Measurements from ENCODE around the gene CDSN.
"Not testable (repeated sequence)": the region's sequence is repeated elsewhere in the genome, so short reads cannot be mapped to it uniquely, and the experiment has no call there.

Gene CDSN

GRCh38 chr6:31120151-31120915, at the start of gene CDSN:
Gene CDSN, minus strand, starts transcription at chr6:31120446. Its CDS starts 27 bp downstream, at chr6:31120419.
- TF ChIP-seq CTCF (IDR thresholded peaks at IDR 0.05; ENCODE audit: low read depth, low read length, missing control alignments), result no peak
- DNase-seq (ENCODE audit: low read depth), result no peak
- H3K4me3 ChIP-seq (ENCODE audit: low read depth, low read length), result no peak within 1 kb of the TSS

- no peak for TF ChIP-seq CTCF (IDR thresholded peaks at IDR 0.05; ENCODE audit: low read depth, low read length, missing control alignments)
- DNase-seq (ENCODE audit: low read depth), result no peak
- no peak overlapping the region for H3K4me3 ChIP-seq (ENCODE audit: low read depth, low read length)
Measured at GRCh38 chr6:31169123-31169857, 49.0 kb upstream of the CDSN start.

GRCh38 chr6:31168606-31169005, 48.4 kb upstream of the CDSN start:
- DNase-seq (ENCODE audit: low read depth), result no peak
- TF ChIP-seq CTCF (IDR thresholded peaks at IDR 0.05; ENCODE audit: low read depth, low read length, missing control alignments), result no peak
- no peak overlapping the region for H3K4me3 ChIP-seq (ENCODE audit: low read depth, low read length)

- no peak for TF ChIP-seq CTCF (IDR thresholded peaks at IDR 0.05; ENCODE audit: low read depth, low read length, missing control alignments)
- no peak overlapping the region for H3K4me3 ChIP-seq (ENCODE audit: low read depth, low read length)
Measured at GRCh38 chr6:31165986-31166385, 45.7 kb upstream of the CDSN start.

GRCh38 chr6:31165064-31165832, 45.0 kb upstream of the CDSN start:
- peak; percentile 68 for DNase-seq (ENCODE audit: low read depth)
- peak overlapping the region; percentile 36 for H3K4me3 ChIP-seq (ENCODE audit: low read depth, low read length)

More at GRCh38 chr6:31165986-31166385, 45.7 kb upstream of the CDSN start:
- no peak for DNase-seq (ENCODE audit: low read depth)

GRCh38 chr6:31164475-31165063, 44.3 kb upstream of the CDSN start:
- not testable (repeated sequence) for DNase-seq (ENCODE audit: low read depth)

GRCh38 chr6:31163922-31164321, 43.7 kb upstream of the CDSN start:
- DNase-seq (ENCODE audit: low read depth), result no peak
- TF ChIP-seq CTCF (IDR thresholded peaks at IDR 0.05; ENCODE audit: low read depth, low read length, missing control alignments), result no peak
- H3K4me3 ChIP-seq (ENCODE audit: low read depth, low read length), result no peak overlapping the region

More at GRCh38 chr6:31164475-31165063, 44.3 kb upstream of the CDSN start:
- H3K4me3 ChIP-seq (ENCODE audit: low read depth, low read length), result peak overlapping the region; percentile 36
